Ovary (tissue), 3 donors: Measurements from ENCODE around the gene SLC25A42.

Experiments
- EP300 ChIP-seq: sonication (generic); formaldehyde crosslinking; IDR thresholded peaks from one replicate; pipeline ENCODE4 v1.6.1; 2017; ENCODE audit warnings: antibody characterized with exemption
- TF ChIP-seq, protein P1 (sequence below), 3 donors: fragments of 450-650 bp in 2 of 3; fragments of 200-600 bp in 1 of 3; IDR thresholded peaks; one replicate each; pipeline versions ENCODE4 v1.5.1 to v1.8.0; 2016 to 2022; ENCODE audit warnings: antibody characterized with exemption in 3 of 3, mild to moderate bottlenecking in 1 of 3
- donor health status: DM: no; HTN: no; CAD: no.

DNA sequence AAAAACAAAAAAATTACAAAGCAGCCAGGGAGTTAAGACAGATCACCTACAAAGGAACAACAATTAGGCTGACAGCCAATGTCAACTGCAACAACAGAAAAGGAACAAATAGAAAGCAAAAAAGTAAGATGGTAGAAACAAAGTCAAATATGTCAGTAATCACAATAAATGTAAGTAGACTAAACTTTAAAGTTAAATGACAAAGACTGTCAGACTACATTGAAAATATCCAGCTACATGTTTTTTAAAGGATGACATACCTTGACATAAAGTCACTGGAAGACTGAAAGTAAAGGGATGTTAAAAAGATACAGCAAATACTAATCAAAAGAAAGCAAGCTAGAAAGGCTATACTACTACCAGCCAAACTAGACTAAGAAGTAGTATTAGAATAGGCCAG lies 59.6 kb downstream of the SLC25A42 start:
- TF ChIP-seq, protein P1, sequence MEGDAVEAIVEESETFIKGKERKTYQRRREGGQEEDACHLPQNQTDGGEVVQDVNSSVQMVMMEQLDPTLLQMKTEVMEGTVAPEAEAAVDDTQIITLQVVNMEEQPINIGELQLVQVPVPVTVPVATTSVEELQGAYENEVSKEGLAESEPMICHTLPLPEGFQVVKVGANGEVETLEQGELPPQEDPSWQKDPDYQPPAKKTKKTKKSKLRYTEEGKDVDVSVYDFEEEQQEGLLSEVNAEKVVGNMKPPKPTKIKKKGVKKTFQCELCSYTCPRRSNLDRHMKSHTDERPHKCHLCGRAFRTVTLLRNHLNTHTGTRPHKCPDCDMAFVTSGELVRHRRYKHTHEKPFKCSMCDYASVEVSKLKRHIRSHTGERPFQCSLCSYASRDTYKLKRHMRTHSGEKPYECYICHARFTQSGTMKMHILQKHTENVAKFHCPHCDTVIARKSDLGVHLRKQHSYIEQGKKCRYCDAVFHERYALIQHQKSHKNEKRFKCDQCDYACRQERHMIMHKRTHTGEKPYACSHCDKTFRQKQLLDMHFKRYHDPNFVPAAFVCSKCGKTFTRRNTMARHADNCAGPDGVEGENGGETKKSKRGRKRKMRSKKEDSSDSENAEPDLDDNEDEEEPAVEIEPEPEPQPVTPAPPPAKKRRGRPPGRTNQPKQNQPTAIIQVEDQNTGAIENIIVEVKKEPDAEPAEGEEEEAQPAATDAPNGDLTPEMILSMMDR (IDR thresholded peaks at IDR 0.05), result no peak
- TF ChIP-seq EP300, result no peak
